HEK293 (cell line): Measurements from ENCODE around the gene SRGN.

Experiments used
- CTCF ChIA-PET: fragments of 350-600 bp; formaldehyde crosslinking; extraction: SDS; loops from one replicate; lab custom pipeline; 2021; ENCODE audit warnings: antibody characterized with exemption; lab: Yijun Ruan, JAX
- POLR2A ChIA-PET: fragments of 300-600 bp; formaldehyde crosslinking; extraction: SDS; loops from one replicate; lab custom pipeline; 2020; ENCODE audit warnings: antibody characterized with exemption, inconsistent platforms; lab: Yijun Ruan, JAX
- H3K27ac ChIP-seq: fragments of 200-500 bp; sonication (Bioruptor generic); 2 replicates; pipeline ENCODE4 v1.5.1; 2014; ENCODE audit warnings: low read depth, low read length, control low read depth, inconsistent platforms; ENCODE audit errors: extremely low read depth
- H3K36me3 ChIP-seq, 2 experiments: fragments of 200-500 bp in 1 of 2; sonication (Bioruptor generic) in 1 of 2; 1 replicate in 1 of 2; 2 replicates in 1 of 2; pipeline ENCODE4 v1.5.1; 2014 to 2017; ENCODE audit warnings: inconsistent platforms in 2 of 2, low read length in 2 of 2; ENCODE audit not compliant: control insufficient read depth in 2 of 2, insufficient read depth in 1 of 2
- H3K4me1 ChIP-seq: fragments of 200-500 bp; sonication (Bioruptor generic); 2 replicates; pipeline ENCODE4 v1.5.1; 2014; ENCODE audit warnings: mild to moderate bottlenecking, low read length, inconsistent platforms; ENCODE audit not compliant: control insufficient read depth, insufficient read depth
- H3K4me3 ChIP-seq: 2 replicates; pipeline ENCODE4 v1.5.1; 2011; ENCODE audit warnings: low read depth, mild to moderate bottlenecking, control low read depth, low read length, moderate library complexity
- H3K9me3 ChIP-seq: fragments of 200-500 bp; sonication (Bioruptor generic); 2 replicates; pipeline ENCODE4 v1.5.1; 2014; ENCODE audit warnings: low read depth, low read length, inconsistent platforms; ENCODE audit not compliant: control insufficient read depth, insufficient read depth
- EGR2 ChIP-seq: fragments of 450-650 bp; formaldehyde crosslinking; IDR thresholded peaks from 2 replicates; pipeline ENCODE4 v1.5.1; 2016; ENCODE audit warnings: low read depth, missing biosample characterization, missing genetic modification characterization
- GLI2 ChIP-seq: fragments of 450-650 bp; formaldehyde crosslinking; IDR thresholded peaks from 2 replicates; pipeline ENCODE4; 2017; ENCODE audit warnings: missing biosample characterization, missing genetic modification characterization, low read depth, borderline replicate concordance
- HOXA7 ChIP-seq: sonication (generic); formaldehyde crosslinking; IDR thresholded peaks from 2 replicates; pipeline ENCODE4 v1.8.1; 2022; ENCODE audit warnings: missing genetic modification reagents, borderline replicate concordance
- KLF9 ChIP-seq: fragments of 450-650 bp; formaldehyde crosslinking; IDR thresholded peaks from 2 replicates; pipeline ENCODE4 v1.5.1; 2016; ENCODE audit warnings: missing biosample characterization, missing genetic modification characterization, low read depth
- PRDM1 ChIP-seq: fragments of 450-650 bp; formaldehyde crosslinking; IDR thresholded peaks from 2 replicates; pipeline ENCODE4; 2016; ENCODE audit warnings: missing biosample characterization, missing genetic modification characterization
- ZBTB17 ChIP-seq: fragments of 450-650 bp; formaldehyde crosslinking; IDR thresholded peaks from 2 replicates; pipeline ENCODE4 v1.5.1; 2016; ENCODE audit warnings: missing biosample characterization, missing genetic modification characterization
- ZBTB44 ChIP-seq: fragments of 450-650 bp; IDR thresholded peaks from 2 replicates; pipeline ENCODE4 v1.5.1; 2018; ENCODE audit warnings: missing biosample characterization, mild to moderate bottlenecking, missing genetic modification characterization
- ZFP37 ChIP-seq: fragments of 450-650 bp; formaldehyde crosslinking; IDR thresholded peaks from 2 replicates; pipeline ENCODE4 v1.5.1; 2016; ENCODE audit warnings: missing biosample characterization, missing genetic modification characterization
- ZFP41 ChIP-seq: fragments of 450-650 bp; formaldehyde crosslinking; IDR thresholded peaks from 2 replicates; pipeline ENCODE4 v1.5.1; 2016; ENCODE audit warnings: missing biosample characterization, missing genetic modification characterization, borderline replicate concordance
- ZNF132 ChIP-seq: fragments of 450-650 bp; formaldehyde crosslinking; IDR thresholded peaks from 2 replicates; pipeline ENCODE4 v1.5.1; 2017; ENCODE audit warnings: missing biosample characterization, missing genetic modification characterization, borderline replicate concordance
- ZNF184 ChIP-seq: fragments of 450-650 bp; IDR thresholded peaks from 2 replicates; pipeline ENCODE4 v1.5.1; 2018; ENCODE audit warnings: missing biosample characterization, mild to moderate bottlenecking, missing genetic modification characterization
- ZNF202 ChIP-seq: fragments of 450-650 bp; formaldehyde crosslinking; IDR thresholded peaks from 2 replicates; pipeline ENCODE4 v1.5.1; 2016; ENCODE audit warnings: missing biosample characterization, missing genetic modification characterization, borderline replicate concordance
- ZNF354C ChIP-seq: fragments of 450-650 bp; formaldehyde crosslinking; IDR thresholded peaks from 2 replicates; pipeline ENCODE4 v1.5.1; 2016; ENCODE audit warnings: missing biosample characterization, missing genetic modification characterization, low read depth, borderline replicate concordance
- ZNF366 ChIP-seq: fragments of 450-650 bp; formaldehyde crosslinking; conservative IDR thresholded peaks from 2 replicates; pipeline ENCODE4 v1.5.1; 2016; ENCODE audit warnings: missing biosample characterization, missing genetic modification characterization
- ZNF391 ChIP-seq: fragments of 450-650 bp; formaldehyde crosslinking; IDR thresholded peaks from 2 replicates; pipeline ENCODE4 v1.5.1; 2016; ENCODE audit warnings: low read depth, missing biosample characterization, missing genetic modification characterization, borderline replicate concordance
- ZNF404 ChIP-seq: fragments of 450-650 bp; formaldehyde crosslinking; IDR thresholded peaks from 2 replicates; pipeline ENCODE4 v1.5.1; 2017; ENCODE audit warnings: missing biosample characterization, missing genetic modification characterization
- ZNF416 ChIP-seq: fragments of 450-650 bp; formaldehyde crosslinking; IDR thresholded peaks from 2 replicates; pipeline ENCODE4 v1.5.1; 2016; ENCODE audit warnings: missing biosample characterization, missing genetic modification characterization
- ZNF433 ChIP-seq: fragments of 450-650 bp; formaldehyde crosslinking; IDR thresholded peaks from 2 replicates; pipeline ENCODE4 v1.5.1; 2016; ENCODE audit warnings: missing biosample characterization, missing genetic modification characterization, low read depth
- ZNF529 ChIP-seq: fragments of 450-650 bp; formaldehyde crosslinking; IDR thresholded peaks from 2 replicates; pipeline ENCODE4 v1.5.1; 2017; ENCODE audit warnings: missing genetic modification characterization, missing biosample characterization; ENCODE audit not compliant: insufficient replicate concordance
- ZNF555 ChIP-seq: fragments of 450-650 bp; formaldehyde crosslinking; conservative IDR thresholded peaks from 2 replicates; pipeline ENCODE4 v1.5.1; 2017; ENCODE audit warnings: missing biosample characterization, mild to moderate bottlenecking, missing genetic modification characterization, inconsistent platforms
- ZNF558 ChIP-seq: fragments of 450-650 bp; formaldehyde crosslinking; IDR thresholded peaks from 2 replicates; pipeline ENCODE4 v1.5.1; 2016; ENCODE audit warnings: missing biosample characterization, missing genetic modification characterization
- ZNF596 ChIP-seq: fragments of 450-650 bp; IDR thresholded peaks from 2 replicates; pipeline ENCODE4 v1.5.0; 2018; ENCODE audit warnings: missing biosample characterization, mild to moderate bottlenecking, missing genetic modification characterization, moderate library complexity
- ZNF654 ChIP-seq: fragments of 450-650 bp; formaldehyde crosslinking; IDR thresholded peaks from 2 replicates; pipeline ENCODE4 v1.5.1; 2016; ENCODE audit warnings: low read depth, missing biosample characterization, missing genetic modification characterization
- ZNF785 ChIP-seq: fragments of 450-650 bp; formaldehyde crosslinking; IDR thresholded peaks from 2 replicates; pipeline ENCODE4 v1.5.1; 2016; ENCODE audit warnings: missing biosample characterization, missing genetic modification characterization
- TF ChIP-seq, protein P1 (sequence below): fragments of 450-650 bp; formaldehyde crosslinking; IDR thresholded peaks from 2 replicates; pipeline ENCODE4 v1.5.1; 2016; ENCODE audit warnings: missing biosample characterization, missing genetic modification characterization

The SRGN gene

GRCh38 chr10:69096045-69096444 lies 8.1 kb downstream of the SRGN start (continued):
- no peak for TF ChIP-seq ZNF416 (tag by site-specific recombination)
- TF ChIP-seq, protein P1, sequence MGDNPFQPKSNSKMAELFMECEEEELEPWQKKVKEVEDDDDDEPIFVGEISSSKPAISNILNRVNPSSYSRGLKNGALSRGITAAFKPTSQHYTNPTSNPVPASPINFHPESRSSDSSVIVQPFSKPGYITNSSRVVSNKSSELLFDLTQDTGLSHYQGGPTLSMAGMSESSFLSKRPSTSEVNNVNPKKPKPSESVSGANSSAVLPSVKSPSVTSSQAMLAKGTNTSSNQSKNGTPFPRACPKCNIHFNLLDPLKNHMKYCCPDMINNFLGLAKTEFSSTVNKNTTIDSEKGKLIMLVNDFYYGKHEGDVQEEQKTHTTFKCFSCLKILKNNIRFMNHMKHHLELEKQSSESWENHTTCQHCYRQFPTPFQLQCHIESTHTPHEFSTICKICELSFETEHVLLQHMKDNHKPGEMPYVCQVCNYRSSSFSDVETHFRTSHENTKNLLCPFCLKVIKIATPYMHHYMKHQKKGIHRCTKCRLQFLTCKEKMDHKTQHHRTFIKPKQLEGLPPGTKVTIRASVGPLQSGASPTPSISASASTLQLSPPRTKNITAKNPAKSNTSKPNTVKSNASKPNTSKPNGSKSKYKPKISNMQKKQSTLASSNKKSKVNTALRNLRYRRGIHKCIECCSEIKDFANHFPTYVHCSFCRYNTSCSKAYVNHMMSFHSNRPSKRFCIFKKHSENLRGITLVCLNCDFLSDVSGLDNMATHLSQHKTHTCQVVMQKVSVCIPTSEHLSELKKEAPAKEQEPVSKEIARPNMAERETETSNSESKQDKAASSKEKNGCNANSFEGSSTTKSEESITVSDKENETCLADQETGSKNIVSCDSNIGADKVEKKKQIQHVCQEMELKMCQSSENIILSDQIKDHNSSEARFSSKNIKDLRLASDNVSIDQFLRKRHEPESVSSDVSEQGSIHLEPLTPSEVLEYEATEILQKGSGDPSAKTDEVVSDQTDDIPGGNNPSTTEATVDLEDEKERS (tag by site-specific recombination): no peak
- no peak for TF ChIP-seq HOXA7 (CRISPR knock-in tag)
- TF ChIP-seq ZNF404 (tag by site-specific recombination): no peak

GRCh38 chr10:69097729-69098128 lies 9.8 kb downstream of the SRGN start:
- CTCF ChIA-PET: interaction anchor here (0.9 kb wide), 1 partner anchor 13 kb away, joined by 6 read pairs; no protein-coding TSS in a partner anchor
- no peak overlapping the region for H3K4me3 ChIP-seq
- TF ChIP-seq ZNF184 (no peak), EGR2 (tag by site-specific recombination) (no peak), ZNF555 (no peak), ZNF654 (tag by site-specific recombination) (no peak), GLI2 (tag by site-specific recombination) (no peak), PRDM1 (tag by site-specific recombination) (no peak)
- H3K27ac ChIP-seq: no peak overlapping the region
- POLR2A ChIA-PET: no interaction called here
- H3K36me3 ChIP-seq: no peaks in the 10 kb centered on the region
- H3K4me1 ChIP-seq: no peaks in the 10 kb centered on the region
- H3K9me3 ChIP-seq: no peaks in the 10 kb centered on the region

DNA sequence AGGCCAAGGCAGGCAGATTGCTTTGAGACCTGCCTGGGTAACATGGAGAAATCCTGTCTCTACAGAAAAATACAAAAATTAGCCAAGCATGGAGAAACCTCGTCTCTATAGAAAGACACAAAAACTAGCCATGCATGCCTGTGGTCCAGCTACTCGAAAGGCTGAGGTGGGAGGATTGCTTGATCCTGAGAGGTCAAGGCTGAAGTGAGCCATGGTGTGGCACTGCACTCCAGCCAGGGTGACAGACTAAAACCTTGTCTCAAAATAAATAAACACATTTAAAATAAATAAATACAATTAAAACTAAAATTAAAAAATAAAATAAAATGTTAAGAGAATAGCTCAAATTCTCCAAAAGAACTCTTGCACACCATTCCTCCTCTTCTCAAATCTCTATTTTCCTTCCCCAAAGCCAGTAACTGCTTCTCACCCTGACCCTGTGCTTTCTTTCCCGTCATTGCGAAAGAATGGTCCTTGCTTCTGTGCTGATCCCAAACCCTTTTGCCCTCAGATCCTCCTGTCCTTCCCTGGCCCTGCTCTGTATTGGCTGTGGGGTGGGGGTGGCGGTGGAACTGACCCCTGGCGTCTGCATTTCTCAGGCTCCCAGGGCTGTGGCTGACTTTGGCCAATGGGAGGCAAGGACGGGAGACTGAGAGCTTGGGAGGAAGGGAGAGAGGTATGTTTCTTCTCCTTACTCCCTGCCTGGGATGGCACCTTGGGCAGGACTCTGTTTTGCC lies 12.4 kb downstream of the SRGN start:
- ChIA-PET CTCF (interaction anchor here (0.7 kb wide), 3 partner anchors 122 to 540 kb away, joined by 3 to 4 read pairs (median 3); no protein-coding TSS in a partner anchor), POLR2A (no interaction called here)
- H3K9me3 ChIP-seq: no peaks in the 10 kb centered on the region
- H3K27ac ChIP-seq: no peak overlapping the region
- H3K36me3 ChIP-seq: no peaks in the 10 kb centered on the region
- H3K4me3 ChIP-seq: no peak overlapping the region
- no peak for TF ChIP-seq GLI2 (tag by site-specific recombination)
- TF ChIP-seq ZBTB44 (tag by site-specific recombination): no peak
- no peak for TF ChIP-seq ZFP41
- TF ChIP-seq ZNF529 (tag by site-specific recombination): no peak
- TF ChIP-seq ZNF555: no peak
- TF ChIP-seq ZNF558 (tag by site-specific recombination): no peak
- no peak for TF ChIP-seq ZNF785 (tag by site-specific recombination)
- no peak for TF ChIP-seq ZFP37 (tag by site-specific recombination)
- no peak for TF ChIP-seq ZNF596
- TF ChIP-seq ZNF132: no peak
- TF ChIP-seq ZNF354C (tag by site-specific recombination): no peak
- TF ChIP-seq ZNF391 (tag by site-specific recombination): no peak
- no peak for TF ChIP-seq KLF9
- no peak for TF ChIP-seq ZNF433
- TF ChIP-seq ZBTB17 (tag by site-specific recombination): no peak
- no peak for TF ChIP-seq ZNF366 (tag by site-specific recombination)
- no peak for TF ChIP-seq ZNF202 (tag by site-specific recombination)
- no peaks in the 10 kb centered on the region for H3K4me1 ChIP-seq
